T-helper 17 cell (primary cell): ENCODE data around the gene LPA. TPM values are rescaled to one million over a fixed set of nuclear protein-coding genes. Genes with fewer than 3 reads are reported as not detected.
"Not testable (repeated sequence)": the region's sequence is repeated elsewhere in the genome, so short reads cannot be mapped to it uniquely, and the experiment has no call there.

Source experiments
- ATAC-seq: fragments of 150-1000 bp; cut with Tn5 transposase; 2 replicates; pipeline ENCODE4 v1.10.0; 2021; ENCODE audit warnings: mild to moderate bottlenecking, moderate library complexity
- DNase-seq, 3 donors: peaks; one replicate each; pipeline versions ENCODE4 v3.0.0 to v3.0.0-alpha.2; 2020 to 2021
- H3K9me3 ChIP-seq: one replicate; pipeline ENCODE4 v1.7.0; 2013; ENCODE audit warnings: low read length, mild to moderate bottlenecking; ENCODE audit not compliant: control insufficient read depth, poor library complexity, severe bottlenecking
- H3K27ac Mint-ChIP-seq: one replicate; pipeline ENCODE4 v1.8.0; 2022; ENCODE audit warnings: mild to moderate bottlenecking, moderate library complexity, mixed read lengths
- H3K27me3 Mint-ChIP-seq: one replicate; pipeline ENCODE4 v1.8.0; 2022; ENCODE audit warnings: mixed read lengths
- H3K36me3 Mint-ChIP-seq: one replicate; pipeline ENCODE4 v1.8.0; 2022; ENCODE audit warnings: low read depth, mixed read lengths
- H3K4me1 Mint-ChIP-seq: one replicate; pipeline ENCODE4 v1.8.0; 2022; ENCODE audit warnings: mild to moderate bottlenecking, mixed read lengths
- H3K4me3 Mint-ChIP-seq: one replicate; pipeline ENCODE4 v1.8.0; 2022; ENCODE audit warnings: mild to moderate bottlenecking, moderate library complexity, mixed read lengths
- total RNA-seq, 4 donors: library from RNA in 2 of 4; stranded (reverse) in 2 of 4; gene quantifications; one replicate each; pipeline ENCODE4 v1.2.3 and lab custom pipeline; 2022 to 2026

Gene LPA
- total RNA-seq, 2 donors from 2014 or later: not detected

DNA sequence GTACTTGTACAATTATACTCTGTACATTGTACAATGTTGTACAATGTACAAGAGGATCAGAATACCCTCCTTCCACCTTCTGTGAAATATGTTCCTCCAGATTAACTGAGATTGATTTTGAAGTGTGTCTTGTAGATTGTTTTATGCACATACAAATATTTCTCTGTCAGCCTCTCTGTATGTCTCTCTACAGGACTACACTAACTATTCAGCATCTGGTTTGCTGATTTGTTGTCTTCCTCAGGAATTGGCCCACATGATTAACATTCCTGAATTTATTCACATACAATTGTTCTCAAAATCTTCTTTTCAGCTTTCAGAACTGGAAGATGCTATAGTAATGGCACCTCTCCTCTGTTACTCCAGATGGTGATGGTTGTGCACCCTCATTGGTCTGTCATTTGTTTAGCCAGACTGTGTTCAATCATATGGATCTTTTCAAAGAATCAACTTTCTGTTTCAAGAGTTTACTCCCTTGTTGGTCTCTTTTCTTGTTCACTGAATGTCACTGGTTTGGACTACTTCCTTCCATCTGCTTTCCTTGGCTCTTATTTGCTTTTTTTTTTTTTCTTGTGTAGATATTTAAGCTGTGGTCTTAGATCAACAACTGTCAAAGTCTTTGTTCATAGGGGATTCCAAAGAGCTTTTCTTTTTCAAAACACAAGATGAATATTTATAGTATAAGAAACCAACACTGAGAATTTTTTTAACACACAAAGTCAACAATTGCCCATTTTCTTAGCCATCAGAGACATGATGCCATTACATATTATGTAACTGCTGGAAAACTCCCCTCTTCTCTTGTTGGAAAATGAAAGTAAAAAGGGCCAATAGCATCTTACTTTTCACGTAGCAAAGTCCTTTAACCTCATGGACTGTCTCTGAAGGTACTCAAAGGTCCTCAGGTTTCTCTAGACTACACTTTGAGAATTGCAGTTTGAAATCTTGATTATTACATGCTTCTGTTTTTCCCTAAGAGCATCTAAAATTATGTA, 67.9 kb downstream of the LPA start:
- H3K27ac Mint-ChIP-seq: no peak overlapping the region
- no peak overlapping the region for H3K4me3 Mint-ChIP-seq
- ATAC-seq (no peak), DNase-seq (no peak)
- H3K36me3 Mint-ChIP-seq: no peaks in the 10 kb centered on the region
- H3K4me1 Mint-ChIP-seq: no peaks in the 10 kb centered on the region
- no peaks in the 10 kb centered on the region for H3K9me3 ChIP-seq
- H3K27me3 Mint-ChIP-seq: peaks cover 49% of the 10 kb centered on the region

DNA sequence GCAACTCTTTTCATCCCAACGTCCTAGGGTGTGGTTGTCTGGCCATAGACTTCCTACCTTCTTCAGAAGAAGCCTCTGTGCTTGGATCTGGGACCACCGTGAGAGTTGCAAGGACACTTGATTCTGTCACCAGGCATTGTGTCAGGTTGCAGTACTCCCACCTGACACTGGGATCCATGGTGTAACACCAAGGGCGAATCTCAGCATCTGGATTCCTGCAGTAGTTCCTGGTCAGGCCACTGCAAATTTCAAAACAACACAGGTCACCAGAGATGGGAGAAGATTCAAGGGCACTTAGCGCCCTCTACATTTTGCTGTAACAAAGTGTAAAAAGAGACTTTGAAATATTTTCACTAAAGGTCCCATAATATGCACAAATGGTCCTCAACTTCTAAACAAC, 68.8 kb downstream of the LPA start:
- not testable (repeated sequence) for ATAC-seq, DNase-seq, H3K4me1 Mint-ChIP-seq, H3K27ac Mint-ChIP-seq, H3K9me3 ChIP-seq, H3K36me3 Mint-ChIP-seq, H3K4me3 Mint-ChIP-seq
- H3K27me3 Mint-ChIP-seq: peaks cover 45% of the 10 kb centered on the region

DNA sequence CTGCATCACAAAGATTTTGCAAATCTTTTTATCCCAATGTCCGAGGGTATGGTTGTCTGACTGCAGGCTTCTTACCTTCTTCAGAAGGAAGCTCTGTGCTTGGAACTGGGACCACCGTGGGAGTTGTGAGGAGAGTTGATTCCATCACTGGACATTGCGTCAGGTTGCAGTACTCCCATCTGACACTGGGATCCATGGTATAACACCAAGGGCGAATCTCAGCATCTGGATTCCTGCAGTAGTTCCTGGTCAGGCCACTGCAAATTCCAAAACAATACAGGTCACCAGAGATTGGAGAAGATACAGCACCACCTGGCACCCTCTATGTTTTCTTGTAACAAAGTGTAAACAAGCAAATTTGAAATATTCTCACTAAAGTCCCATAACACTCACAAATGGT, 77.7 kb downstream of the LPA start:
- Mint-ChIP-seq H3K4me3 (no peak overlapping the region), H3K36me3 (no peaks in the 10 kb centered on the region), H3K27ac (no peak overlapping the region), H3K27me3 (peaks cover 5% of the 10 kb centered on the region), H3K4me1 (no peaks in the 10 kb centered on the region)
- H3K9me3 ChIP-seq: no peaks in the 10 kb centered on the region
- no peak for ATAC-seq
- no peak for DNase-seq

DNA sequence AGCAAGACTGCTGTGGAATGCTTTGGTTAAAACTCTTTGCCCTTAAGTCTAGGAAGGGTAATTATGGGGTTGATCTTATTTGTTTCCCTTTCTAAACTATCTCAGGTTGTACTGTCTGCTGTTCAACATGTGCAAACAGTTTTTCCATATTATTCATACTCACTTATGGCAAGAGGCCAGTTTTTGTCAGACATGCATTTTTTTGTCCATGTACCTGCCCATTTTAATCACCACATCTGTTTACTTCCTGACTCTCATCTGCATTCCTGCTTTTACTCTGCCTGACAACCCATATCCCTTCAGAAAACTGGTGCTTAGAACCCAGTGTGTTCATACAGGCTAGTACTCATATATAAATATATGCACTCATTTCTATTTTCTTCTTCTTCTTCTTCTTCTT, 80.3 kb downstream of the LPA start:
- peaks cover 13% of the 10 kb centered on the region for H3K27me3 Mint-ChIP-seq
- no peaks in the 10 kb centered on the region for H3K4me1 Mint-ChIP-seq
- no peak overlapping the region for H3K4me3 Mint-ChIP-seq
- no peak for ATAC-seq
- H3K27ac Mint-ChIP-seq: no peak overlapping the region
- no peaks in the 10 kb centered on the region for H3K9me3 ChIP-seq
- no peak for DNase-seq
- no peaks in the 10 kb centered on the region for H3K36me3 Mint-ChIP-seq

DNA sequence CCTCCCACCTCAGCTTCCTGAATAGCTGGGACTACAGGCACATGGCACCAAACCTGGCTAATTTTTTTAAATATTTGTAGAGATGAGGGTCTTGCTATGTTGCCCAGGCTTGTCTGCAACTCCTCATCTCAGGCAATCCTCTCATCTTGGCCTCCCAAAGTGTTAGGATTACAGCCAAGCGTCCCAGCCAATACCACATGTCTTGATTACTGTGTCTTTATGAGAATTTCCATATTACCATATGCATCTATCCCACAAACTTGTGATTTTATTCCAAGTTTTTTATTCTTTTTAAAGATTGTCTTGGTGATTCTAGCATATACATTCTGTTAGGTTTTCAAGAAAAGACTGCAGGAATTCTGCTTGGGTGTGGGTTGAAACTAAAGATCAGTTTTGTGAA, 82.7 kb downstream of the LPA start:
- Mint-ChIP-seq H3K27me3 (peaks cover 13% of the 10 kb centered on the region), H3K4me3 (no peak overlapping the region), H3K4me1 (no peaks in the 10 kb centered on the region), H3K27ac (no peak overlapping the region), H3K36me3 (no peaks in the 10 kb centered on the region)
- H3K9me3 ChIP-seq: no peaks in the 10 kb centered on the region
- DNase-seq (no peak), ATAC-seq (no peak)

DNA sequence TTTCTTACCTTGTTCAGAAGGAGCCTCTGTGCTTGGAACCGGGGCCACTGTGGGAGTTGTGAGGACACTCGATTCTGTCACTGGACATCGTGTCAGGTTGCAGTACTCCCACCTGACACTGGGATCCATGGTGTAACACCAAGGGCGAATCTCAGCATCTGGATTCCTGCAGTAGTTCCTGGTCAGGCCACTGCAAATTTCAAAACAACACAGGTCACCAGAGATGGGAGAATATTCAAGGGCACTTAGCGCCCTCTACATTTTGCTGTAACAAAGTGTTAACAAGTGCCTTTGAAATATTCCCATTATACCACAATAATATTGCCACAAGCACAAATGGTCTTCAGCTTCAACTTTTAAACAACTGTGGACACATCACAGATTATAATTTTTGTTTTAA, 85.6 kb downstream of the LPA start:
- not testable (repeated sequence) for DNase-seq, H3K4me1 Mint-ChIP-seq, H3K27ac Mint-ChIP-seq, ATAC-seq, H3K36me3 Mint-ChIP-seq, H3K9me3 ChIP-seq, H3K4me3 Mint-ChIP-seq
- H3K27me3 Mint-ChIP-seq: peaks cover 10% of the 10 kb centered on the region

DNA sequence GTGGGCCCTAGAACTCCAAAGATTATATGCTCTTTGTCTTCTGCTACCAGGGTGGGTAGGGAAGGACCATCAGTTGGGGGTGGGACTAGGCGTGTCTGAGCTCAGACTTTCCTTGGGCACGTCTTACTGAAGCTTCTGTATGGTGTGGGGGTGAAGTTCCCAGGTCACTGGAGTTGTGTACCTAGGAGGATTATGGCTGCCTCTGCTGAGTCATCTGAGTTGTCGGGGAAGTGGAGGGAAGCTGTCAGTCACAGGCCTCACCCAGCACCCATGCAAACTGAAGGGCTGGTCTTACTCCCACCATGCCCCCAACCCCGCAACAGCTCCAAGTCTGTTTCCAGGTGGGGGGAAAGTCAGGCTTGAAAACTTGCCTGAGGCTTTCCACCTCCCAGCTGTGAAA, 90.1 kb downstream of the LPA start:
- Mint-ChIP-seq H3K36me3 (no peaks in the 10 kb centered on the region), H3K4me1 (no peaks in the 10 kb centered on the region), H3K27ac (no peak overlapping the region), H3K4me3 (no peak overlapping the region), H3K27me3 (peaks cover 19% of the 10 kb centered on the region)
- ATAC-seq (no peak), DNase-seq (no peak)
- H3K9me3 ChIP-seq: no peaks in the 10 kb centered on the region

DNA sequence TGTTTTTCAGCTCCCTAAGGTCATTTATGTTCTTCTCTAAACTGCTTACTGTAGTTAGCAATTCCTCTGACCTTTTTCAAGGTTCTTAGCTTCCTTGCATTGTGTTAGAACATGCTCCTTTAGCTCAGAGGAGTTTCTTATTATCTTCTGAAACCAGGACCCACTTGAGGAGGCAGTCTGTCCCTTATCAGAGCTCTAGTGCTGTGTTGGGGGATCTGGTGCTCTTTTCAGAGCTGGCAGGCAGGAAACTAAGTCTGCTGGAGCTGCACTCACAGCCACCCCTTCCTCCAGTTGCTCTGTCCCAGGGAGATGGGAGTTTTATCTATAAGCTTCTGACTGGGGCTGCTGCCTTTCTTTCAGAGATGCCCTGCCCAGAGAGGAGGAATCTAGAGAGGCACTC, 92.9 kb downstream of the LPA start:
- H3K9me3 ChIP-seq, H3K4me1 Mint-ChIP-seq: not testable (repeated sequence)
- H3K27me3 Mint-ChIP-seq: peaks cover 45% of the 10 kb centered on the region

DNA sequence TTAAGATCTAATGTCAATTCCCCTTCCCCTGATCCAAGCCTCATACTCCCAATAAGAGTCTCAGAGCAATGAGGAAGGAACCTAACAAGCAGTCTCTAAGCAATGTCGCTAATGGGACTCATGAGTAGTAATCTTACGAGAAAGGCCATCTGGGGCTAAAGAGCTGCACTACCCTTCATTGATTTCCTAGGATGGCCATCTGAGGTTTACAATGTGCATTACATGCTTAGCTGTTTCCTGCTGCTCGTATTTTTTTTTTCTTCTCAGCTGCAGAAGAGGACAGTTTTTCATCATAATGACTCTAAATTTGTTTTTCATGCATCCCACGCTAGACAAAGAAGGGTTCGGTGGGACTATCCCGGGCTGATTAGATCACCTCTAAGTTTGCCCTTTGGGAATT, 119.3 kb downstream of the LPA start:
- H3K27me3 Mint-ChIP-seq: peaks cover 54% of the 10 kb centered on the region
- ATAC-seq: no peak

More for the DNA sequence above, 92.9 kb downstream of the LPA start:
- not testable (repeated sequence) for ATAC-seq, H3K36me3 Mint-ChIP-seq, DNase-seq, H3K4me3 Mint-ChIP-seq, H3K27ac Mint-ChIP-seq

DNA sequence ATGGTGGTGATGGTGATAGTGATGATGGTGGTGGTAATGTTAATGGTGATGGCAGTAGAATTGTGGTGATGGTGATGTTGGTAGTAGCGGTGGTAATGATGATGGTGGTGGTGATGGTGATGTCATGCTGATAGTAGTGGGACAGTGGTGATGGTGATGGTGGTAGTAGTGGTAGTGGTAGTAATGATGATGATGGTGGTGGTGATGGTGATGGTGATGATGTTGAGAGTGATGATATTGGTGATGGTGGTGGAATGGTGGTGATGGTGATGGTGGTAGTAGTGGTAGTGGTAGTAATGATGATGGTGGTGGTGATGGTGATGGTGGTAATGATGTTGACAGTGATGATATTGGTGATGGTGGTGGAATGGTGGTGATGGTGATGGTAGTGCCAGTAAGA, 128.8 kb downstream of the LPA start:
- no peak for DNase-seq
- no peaks in the 10 kb centered on the region for H3K36me3 Mint-ChIP-seq
- ATAC-seq: no peak

More for the DNA sequence above, 119.3 kb downstream of the LPA start:
- H3K9me3 ChIP-seq: no peaks in the 10 kb centered on the region
- no peak for DNase-seq
- no peak overlapping the region for H3K4me3 Mint-ChIP-seq
- no peaks in the 10 kb centered on the region for H3K4me1 Mint-ChIP-seq
- no peak overlapping the region for H3K27ac Mint-ChIP-seq
- peaks cover 2% of the 10 kb centered on the region for H3K36me3 Mint-ChIP-seq

DNA sequence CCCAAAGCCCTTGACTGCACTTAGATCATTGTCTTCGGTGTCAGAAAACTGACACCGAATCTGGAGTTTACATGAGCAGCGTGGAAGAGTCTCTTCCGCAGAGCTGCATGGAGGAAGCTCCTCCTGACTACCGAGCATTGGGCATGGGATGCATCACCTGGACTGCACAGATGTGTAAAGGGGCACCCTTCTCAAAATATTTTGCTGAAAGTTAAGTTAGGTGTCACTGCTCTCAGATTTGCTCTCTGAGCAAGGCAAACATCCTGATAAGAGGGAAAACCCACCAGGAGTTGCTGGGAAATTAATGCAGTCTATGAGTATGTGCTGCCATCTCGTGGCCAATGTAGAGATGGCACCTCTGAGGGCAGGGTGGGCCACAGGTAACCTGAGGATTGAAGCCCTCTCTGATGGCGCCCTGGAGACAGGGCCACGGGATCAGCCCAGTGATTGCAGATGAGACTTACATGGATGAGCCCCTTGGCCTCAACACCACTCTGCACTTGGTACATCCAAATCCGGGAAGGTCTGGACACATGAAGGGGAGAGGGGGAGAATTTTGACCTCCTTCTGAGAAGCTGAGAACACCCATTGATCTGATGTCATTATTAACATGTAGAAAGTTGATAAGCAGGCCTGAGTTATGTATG, 129.9 kb downstream of the LPA start:
- H3K9me3 ChIP-seq: no peaks in the 10 kb centered on the region
- peak; percentile 28 to 42 (median 39) for DNase-seq
- no peak overlapping the region for H3K27ac Mint-ChIP-seq
- no peaks in the 10 kb centered on the region for H3K4me1 Mint-ChIP-seq
- H3K4me3 Mint-ChIP-seq: no peak overlapping the region
- ATAC-seq: peak; percentile 80
- no peaks in the 10 kb centered on the region for H3K36me3 Mint-ChIP-seq
- H3K27me3 Mint-ChIP-seq: no peaks in the 10 kb centered on the region

More for the DNA sequence above, 128.8 kb downstream of the LPA start:
- no peak overlapping the region for H3K27ac Mint-ChIP-seq
- H3K4me1 Mint-ChIP-seq: no peaks in the 10 kb centered on the region
- H3K27me3 Mint-ChIP-seq: peaks cover 1% of the 10 kb centered on the region
- no peak overlapping the region for H3K4me3 Mint-ChIP-seq
- H3K9me3 ChIP-seq: no peaks in the 10 kb centered on the region

DNA sequence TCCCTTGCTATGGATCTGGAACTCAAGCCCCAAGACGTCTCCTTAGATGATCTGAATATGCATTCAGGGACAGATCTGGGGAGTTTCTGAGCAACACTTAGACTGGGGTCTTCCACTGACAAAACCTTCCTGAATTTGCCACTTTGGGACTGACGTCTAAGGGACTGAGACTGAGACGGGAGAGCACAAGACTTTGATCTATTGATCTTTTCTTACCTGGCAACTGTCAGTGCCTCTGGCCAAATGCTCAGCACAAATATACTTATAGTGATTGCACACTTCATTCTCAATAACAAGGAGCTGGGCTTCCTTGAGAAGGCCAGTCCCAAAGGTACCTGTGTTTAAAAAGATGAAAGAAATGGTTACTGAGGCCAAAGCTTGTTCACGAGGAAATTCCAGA, 131.8 kb downstream of the LPA start:
- ATAC-seq (no peak), DNase-seq (no peak)
- no peaks in the 10 kb centered on the region for H3K4me1 Mint-ChIP-seq
- no peaks in the 10 kb centered on the region for H3K36me3 Mint-ChIP-seq
- no peaks in the 10 kb centered on the region for H3K9me3 ChIP-seq
- no peak overlapping the region for H3K27ac Mint-ChIP-seq
- no peak overlapping the region for H3K4me3 Mint-ChIP-seq
- no peaks in the 10 kb centered on the region for H3K27me3 Mint-ChIP-seq

DNA sequence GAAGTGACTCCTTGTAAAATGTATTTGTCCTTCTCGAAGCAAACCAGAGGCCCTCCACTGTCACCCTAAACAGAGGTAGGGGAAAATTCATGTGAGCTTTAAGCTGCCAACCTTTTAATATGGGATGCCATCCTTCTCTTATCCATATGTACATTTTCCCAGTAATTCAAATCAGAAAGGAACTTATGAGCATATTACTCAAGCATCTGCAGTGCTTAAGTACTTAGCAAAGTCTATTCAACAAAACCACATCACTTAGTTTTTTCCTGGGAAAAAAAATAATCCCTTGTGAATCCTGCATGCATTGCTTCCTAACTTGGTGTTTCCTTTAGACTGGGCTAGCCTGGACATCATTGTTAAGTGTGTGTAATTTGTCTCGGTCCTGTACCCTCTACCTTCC, 132.2 kb downstream of the LPA start:
- no peaks in the 10 kb centered on the region for H3K9me3 ChIP-seq
- H3K27me3 Mint-ChIP-seq: no peaks in the 10 kb centered on the region
- DNase-seq (no peak), ATAC-seq (no peak)
- H3K4me1 Mint-ChIP-seq: no peaks in the 10 kb centered on the region
- no peak overlapping the region for H3K27ac Mint-ChIP-seq
- no peaks in the 10 kb centered on the region for H3K36me3 Mint-ChIP-seq
- H3K4me3 Mint-ChIP-seq: no peak overlapping the region
